HG03460 (cell line): ENCODE results near the gene MRLN.
"Not testable (repeated sequence)": the region's sequence is repeated elsewhere in the genome, so short reads cannot be mapped to it uniquely, and the experiment has no call there.

Experiments
- ATAC-seq: cut with Tn5 transposase; IDR thresholded peaks from one replicate; pipeline ENCODE4 v1.9.1; 2021; ENCODE audit not compliant: unreplicated experiment

MRLN gene

DNA sequence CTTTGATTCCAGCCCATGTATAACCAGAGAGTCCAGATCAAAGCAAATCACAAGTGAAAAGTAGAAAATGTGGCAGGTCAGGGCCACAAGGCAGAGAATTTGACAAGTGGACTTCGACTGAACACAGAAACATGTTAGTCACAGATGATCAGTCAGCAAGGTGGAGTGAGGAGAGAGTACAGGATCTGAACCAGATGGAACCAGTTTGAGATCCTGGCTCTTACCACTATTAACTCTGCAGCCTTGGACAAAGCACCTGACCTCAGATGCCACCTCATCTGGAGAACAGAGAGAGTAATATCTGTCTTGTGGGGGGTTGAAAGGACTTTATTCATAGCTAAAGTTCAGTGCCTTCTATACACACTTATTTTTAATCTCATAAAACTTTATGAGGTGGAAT is 4.4 kb downstream of the MRLN start:
- no peak for ATAC-seq

DNA sequence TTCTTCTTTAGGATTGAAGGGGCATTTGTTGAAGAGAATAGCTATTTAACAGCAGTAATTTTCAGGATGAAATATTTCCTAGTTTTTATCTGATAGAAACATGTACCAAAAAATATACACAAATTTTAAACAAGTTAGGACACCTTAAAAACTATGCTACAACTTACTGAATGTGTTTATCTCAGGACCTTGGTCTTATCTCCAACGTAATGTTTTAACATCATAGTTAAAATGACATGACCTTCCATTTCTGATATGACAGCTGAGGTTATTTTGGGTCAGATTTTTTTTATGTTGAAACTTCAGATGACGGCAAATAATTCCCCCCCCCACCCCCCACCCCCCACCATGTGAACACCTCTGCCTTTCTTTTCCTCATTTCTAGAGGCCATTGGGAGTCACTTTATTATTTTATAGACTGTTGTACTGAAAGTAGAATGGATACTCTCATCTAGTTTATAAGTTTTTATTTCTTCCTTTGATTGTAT is 8.0 kb downstream of the MRLN start:
- ATAC-seq: no peak

DNA sequence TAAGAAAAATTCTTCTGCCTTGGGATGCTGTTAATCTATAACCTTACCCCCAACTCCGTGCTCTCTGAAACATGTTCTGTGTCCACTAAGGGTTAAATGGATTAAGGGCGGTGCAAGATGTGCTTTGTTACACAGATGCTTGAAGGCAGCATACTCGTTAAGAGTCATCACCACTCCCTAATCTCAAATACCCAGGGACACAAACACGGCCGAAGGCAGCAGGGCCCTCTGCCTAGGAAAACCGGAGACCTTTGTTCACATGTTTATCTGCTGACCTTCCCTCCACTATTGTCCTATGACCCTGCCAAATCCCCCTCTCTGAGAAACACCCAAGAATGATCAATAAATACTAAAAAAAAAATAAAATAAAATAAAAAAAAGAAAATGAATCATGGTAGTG is 8.5 kb downstream of the MRLN start:
- ATAC-seq: not testable (repeated sequence)

DNA sequence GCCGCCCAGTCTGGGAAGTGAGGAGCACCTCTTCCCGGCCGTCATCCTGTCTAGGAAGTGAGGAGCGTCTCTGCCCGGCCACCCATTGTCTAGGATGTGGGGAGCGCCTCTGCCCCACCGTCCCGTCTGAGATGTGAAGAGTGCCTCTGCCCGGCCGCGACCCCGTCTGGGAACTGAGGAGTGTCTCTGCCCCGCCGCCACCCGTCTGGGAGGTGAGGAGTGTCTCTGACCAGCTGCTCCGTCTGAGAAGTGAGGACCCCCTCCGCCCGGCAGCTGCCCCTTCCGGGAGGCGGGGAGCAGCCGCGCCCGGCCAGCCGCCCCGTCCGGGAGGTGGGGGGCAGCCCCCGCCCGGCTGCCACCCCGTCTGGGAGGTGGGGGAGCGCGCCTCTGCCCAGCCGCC is 9.1 kb downstream of the MRLN start:
- ATAC-seq: not testable (repeated sequence)

DNA sequence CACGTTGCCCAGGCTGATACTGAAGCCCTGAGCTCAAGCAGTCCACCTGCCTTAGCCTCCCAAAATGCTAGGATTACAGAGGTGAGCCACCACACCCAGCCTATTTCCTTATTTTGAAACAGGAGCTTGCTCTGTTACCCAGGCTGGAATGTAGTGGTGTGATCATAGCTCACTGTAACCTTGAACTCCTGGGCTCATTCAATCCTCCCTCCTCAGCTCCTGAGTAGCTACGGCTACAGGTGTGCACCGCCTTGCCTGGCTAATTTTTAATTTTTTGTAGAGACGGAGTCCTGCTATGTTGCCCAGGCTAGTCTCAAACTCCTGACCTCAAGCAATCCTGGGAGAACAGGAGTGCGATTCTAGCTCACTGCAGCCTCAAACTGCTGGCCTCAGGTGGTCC is 11.7 kb downstream of the MRLN start:
- ATAC-seq: no peak

DNA sequence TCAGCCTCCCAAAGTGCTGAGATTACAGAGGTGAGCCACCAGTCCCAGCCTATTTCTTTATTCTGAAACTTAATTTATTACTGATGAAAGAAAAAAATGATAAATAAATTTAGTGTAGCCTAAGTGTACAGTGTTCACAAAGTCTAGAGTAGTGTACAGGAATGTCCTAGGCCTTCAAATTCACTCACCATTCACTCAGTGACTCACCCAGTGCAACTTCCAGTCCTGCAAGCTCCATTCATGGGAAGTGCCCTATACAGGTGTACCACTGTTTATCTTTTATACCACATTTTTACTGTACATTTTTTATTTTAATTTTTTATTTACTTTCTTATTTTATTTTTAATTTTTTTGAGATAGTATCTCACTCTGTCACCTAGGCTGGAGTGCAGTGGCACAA is 12.2 kb downstream of the MRLN start:
- no peak for ATAC-seq

DNA sequence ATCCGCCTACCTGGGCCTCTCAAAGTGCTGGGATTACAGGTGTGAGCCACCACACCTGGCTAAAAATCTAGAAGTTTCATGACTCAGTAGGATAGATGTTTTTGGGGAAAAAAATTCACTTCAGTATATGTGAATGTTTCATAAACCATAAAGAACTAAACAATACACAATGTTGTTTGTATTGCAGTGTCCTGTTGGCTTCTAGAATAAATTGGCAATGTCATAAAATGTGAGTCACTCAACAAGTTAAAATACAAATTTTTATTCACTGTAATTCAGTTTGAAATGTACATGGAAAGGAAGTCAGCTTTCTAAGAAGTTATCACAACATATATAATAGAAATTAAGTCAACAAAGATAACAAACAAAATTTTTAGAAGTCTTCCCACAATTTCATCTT is 16.5 kb downstream of the MRLN start:
- ATAC-seq: no peak

DNA sequence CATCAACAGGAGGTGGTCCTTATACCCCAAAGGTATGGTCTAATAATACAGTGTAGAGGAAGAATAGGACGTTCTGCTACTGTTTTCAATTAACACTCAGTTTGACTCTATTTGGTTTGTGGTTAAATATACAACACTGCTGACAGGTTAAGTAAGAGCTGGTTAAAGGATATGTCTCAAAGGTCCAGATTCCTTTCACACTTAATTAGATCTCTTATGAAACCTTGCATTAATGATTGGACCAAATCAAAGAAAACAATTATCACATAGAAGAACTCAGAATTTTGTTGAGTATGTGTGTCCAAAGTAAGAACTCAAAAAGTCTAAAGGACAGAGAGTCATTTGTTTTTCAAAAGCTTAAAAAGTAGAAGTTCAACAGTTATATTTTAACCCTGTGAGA is 18.0 kb downstream of the MRLN start:
- ATAC-seq: no peak

DNA sequence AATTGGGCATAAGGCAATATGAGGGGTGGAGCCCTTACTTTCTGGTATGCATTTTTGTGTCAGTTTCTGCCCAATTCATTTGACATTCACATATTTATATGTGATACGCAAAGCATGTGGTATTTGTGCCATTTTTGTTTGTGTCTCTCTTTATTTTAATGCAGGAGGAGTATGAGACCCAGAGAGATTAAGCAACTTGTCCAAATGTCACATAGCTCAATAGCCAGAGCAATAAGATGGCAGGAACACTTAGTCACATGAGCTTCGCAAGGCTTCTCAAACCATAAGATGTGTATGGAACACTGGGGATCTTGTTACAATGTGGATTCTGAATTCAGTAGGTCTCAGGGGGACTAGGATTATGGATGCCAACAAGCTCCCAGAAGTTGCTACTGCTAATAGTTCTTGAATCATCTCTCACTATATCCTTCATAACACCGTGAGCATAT is 19.2 kb downstream of the MRLN start:
- ATAC-seq: no peak

DNA sequence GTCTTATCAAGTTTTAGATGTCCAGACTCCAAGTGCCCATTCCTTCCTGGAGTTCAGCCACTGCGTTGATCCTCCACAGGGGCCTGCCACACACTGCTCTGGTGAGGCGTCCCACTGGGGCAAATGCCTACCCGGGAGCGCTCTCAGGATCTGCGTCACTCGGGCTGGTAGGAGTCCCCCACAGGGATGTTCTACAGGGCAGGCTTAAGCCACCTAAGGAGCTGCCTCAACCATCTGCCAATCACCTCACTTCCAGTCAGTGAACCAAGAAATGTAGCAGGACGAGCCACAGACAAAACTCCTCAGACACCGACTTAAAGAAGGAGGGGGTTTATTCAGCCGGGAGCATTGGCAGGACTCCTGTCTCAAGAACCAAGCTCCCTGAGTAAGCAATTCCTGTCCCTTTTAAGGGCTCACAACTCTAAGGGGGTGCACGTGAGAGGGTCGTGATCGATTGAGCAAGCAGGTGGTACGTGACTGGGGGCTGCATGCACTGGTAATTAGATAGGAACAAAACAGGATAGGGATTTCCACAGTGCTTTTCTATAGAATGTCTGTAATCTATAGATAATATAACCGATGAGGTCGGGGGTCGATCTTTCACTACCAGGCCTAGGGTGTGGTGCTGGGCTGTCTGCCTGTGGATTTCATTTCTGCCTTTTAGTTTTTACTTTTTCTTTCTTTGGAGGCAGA is 19.8 kb downstream of the MRLN start:
- not testable (repeated sequence) for ATAC-seq

DNA sequence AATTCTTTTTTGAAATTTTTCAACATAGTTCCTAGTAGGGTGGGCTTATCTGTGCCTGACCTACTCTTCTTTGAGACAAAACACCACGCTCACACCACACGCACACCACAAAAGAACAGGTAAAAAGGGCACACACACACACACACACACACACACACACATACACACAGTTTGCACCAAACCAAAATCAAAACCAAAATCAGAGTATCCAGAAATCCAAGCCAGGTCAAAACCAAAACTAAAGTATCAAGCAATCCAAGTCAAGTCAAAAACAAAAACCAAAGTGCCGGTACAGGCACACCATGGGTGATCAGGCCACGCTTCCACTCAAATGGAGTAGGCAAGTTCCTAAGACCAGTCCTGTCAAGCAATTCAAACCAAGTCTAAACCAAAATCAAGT is 20.4 kb downstream of the MRLN start:
- ATAC-seq: not testable (repeated sequence)

DNA sequence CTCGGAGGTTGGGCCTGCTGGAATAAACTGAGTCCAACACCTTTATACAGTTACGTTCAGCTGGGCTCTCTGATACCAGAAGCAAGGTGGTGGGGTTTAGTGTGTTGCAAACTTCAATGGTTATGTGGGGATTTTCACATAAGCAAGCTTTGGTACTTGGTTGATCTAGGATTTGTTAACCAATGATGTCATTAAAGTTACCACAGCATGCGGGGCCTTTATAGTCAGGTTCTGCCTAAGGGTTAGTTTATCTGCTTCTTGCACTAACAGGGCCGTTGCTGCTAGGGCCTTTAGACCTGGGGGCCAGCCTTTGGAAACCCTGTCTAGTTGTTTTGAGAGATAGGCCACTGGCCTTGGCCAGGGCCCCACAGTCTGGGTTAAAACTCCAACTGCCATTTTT is 24.1 kb downstream of the MRLN start:
- not testable (repeated sequence) for ATAC-seq

DNA sequence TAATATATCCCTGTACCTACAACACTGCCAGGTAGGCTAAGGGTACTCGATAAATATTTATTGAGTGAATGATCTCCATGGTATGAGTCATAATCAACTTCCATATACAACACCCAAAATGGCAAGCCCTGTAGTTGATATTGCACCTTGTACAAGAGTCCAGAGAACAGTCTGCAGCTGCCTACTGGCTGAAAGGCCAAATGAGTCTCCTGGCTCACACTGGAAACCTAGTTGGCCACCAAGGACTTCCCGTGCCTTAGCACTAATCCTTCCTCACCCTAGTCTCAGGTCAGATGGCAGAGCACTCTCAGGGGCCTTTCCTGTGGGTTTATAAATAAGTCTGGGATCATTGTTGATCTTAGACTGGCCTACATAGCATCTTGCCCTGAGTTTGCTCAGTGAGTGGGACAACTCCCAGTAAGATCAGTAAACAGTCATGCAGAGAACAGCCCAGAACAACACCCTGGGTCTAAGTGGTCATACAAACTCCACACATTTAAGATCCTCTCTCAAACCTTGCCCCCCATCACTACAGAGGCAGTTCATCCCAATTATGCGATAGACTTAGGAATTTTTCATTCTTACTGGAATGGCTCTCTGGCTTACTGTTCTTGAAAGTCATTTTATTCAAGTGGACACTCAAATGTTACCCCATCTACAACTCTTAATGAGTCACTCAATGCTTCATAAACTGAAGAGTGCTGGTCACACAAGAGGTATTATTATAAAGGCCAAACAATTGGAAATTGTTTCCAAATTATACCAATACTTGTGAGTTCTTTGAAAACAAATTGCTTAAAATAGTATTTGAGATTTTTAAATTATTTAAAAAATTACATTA is 28.9 kb downstream of the MRLN start:
- no peak for ATAC-seq

DNA sequence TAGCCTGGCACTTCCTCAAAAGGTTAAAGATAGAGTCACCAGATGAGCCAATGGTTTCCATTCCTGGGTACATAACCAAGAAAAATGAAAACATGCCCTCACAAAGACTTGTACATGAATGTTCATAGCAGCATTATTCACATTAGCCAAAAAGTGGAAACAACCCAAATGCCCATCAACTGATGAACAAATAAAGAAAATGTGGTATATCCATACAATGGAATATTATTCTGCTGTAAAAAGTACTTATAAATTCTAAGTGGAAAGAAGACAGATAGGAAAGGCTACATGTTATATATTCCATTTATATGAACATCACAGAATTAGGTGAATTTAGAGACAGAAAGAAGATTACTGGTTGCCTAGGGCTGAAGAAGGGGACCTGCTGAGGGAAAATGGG is 32.9 kb downstream of the MRLN start:
- ATAC-seq: no peak

DNA sequence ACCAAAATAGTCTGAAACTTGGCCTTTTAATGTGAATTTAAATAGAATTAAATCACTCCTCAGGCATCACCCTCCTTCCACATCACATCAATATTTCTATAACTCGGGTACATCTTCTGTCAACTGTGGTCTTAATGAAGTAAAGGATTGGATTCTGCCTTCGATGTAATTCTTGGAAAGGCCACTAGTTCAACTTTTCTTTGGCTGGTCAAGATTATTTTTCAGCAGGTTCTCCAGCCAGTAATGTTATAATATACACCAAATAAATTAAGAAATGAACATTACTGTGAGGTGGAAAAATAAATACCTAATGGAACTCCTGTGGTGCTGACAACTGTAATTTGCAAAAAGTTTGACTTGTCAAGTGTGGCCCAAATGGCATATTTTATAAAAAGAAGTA is 33.9 kb downstream of the MRLN start:
- ATAC-seq: no peak

DNA sequence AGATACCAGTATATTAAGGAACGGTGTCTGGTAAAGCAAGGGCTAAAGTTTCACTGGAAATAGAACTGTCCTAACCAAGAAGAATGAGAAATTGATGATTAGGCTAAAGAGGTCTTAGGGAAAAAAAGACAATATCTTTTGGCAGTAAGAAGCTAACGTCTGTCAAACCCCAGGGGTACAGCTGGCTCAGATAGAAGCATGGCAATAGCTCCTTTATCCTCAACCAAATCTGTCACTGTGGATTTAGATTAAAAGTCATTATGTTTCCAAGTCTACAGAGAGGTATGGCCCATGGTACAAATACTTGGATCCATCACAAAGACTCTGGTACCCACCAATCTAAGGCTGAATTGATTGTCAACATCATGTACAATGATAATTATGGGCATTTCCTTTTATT is 35.0 kb downstream of the MRLN start:
- ATAC-seq: no peak

DNA sequence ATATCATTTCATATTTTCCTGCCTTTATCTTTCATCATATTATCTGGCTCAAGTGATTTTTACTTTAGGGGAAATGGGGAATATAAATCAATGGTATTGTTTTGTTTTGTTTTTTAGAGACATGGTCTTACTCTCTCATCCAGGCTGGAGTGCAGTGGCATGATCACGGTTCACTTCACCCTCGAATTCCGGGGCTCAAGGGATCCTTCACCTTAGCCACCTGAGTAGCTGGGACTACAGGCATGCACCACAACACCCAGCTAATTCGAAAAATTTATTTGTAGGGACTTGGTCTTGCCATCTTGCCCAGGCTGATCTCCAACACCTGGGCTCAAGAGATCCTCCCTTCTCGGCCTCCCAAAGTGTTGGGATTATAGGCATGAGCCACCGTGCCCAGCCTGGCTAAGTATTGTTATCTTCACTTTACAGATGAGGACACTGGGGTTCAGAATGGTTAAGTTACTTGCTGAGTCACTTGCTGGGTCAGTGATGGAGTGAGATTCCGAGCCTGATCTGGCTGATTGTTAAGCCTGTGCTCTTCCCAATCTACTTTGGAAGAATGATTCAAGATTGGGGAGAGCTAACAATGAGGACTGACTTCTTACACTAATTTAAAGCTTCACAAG is 39.9 kb downstream of the MRLN start:
- ATAC-seq: no peak

DNA sequence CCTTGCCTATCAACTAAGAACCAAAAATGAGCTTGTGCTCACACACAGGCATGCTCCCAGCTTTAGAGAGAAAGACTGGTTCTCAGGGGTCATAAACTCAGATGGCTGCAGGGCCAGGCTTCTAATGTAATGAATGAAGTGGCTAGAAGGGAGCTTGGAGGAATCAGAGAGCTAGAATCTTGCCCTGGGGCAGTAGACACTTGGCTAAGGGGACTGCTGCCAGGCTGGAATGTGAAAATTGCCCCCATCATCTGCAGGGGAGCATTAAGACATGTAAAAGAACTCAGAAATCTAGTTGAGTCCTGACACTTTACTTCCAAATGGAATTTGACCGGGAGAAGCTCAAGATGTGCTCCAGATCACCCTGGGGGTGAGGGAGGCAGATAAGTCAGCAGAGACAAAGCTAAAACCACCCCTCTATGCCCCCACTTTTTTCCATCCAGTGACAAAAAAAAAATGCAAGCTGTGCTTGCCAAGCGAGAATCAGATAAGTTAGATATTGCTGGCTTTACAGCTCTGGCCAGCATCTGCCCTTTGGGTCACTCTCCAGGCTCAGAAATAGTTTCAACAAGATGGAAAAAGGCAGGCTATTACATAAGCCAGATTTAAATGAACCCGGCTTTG is 41.3 kb downstream of the MRLN start:
- no peak for ATAC-seq

DNA sequence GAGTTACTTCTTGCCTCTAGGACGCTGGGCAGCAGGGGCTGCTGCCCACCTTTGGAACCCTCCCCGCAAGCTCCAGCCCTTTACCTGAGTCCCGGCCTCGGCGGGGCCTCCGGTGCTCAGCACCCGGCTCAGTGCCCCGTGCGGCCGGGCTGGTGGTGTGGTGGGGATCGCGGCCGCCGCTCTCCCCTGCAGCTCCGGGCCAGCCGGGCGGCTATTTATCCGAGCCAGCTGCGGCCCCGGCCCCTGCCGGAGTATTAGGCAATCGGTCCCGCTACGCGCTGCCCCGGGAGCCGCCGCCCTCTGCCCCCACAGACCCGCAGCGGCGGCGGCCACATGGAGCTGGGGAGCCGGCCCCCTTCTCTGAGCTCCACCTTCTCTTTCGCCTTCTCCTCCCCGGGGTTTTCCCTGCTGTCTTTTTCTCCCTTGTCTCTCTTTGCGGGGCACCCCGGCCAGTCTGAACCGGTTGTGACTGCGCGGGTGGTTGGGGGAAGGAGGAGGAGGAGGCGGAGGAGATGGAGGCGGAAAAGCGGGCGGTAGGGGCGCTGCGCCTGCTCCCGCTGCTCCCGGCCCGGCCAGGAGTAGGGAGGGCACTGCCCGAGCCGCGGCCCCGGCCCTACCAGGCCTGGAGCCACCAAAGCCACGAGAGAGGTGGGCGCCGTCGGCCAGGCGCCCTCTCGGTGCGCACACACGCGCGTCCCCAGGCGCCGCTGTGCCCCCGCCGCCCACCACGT is 43.7 kb downstream of the MRLN start, which contains the start of gene SLC16A9:
Gene SLC16A9 (minus strand): TSS at position 456 of the 731 bp plus-strand sequence. CDS start 25,559 bp downstream, outside the sequence.
- peak; percentile 87 for ATAC-seq

DNA sequence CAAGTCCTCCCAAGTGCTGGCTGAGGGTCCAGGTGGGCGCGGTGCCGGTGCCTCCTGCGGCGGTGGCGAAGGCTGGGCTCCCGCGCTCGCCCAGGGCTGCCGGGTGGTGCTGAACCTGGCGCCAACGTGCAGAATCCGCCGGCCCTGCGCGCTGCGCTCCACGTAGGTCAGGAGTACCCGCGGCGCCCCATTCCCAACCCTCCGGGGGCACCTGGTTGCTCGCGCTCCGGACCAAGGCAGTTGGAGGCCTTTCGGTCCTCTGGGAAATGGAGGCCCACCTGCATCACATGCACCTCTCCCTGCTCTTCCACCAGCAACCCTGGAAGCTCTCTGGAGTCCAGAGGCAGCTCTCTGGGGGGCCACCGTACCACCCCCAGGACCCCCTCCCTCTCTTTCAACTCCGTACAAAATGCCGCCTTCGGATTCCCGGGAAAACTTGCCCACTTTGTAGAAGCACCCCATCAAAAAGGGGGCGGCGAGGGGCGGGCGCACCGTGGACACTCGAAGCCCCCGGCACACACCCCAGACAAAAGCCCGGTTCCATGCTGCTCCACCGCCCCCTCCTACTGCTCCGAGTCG is 44.4 kb downstream of the MRLN start:
- peak; percentile 35 for ATAC-seq
